Measurements from ENCODE around the gene CLDN10.
"Not testable (repeated sequence)": the region's sequence is repeated elsewhere in the genome, so short reads cannot be mapped to it uniquely, and the experiment has no call there.

The CLDN10 gene

DNA sequence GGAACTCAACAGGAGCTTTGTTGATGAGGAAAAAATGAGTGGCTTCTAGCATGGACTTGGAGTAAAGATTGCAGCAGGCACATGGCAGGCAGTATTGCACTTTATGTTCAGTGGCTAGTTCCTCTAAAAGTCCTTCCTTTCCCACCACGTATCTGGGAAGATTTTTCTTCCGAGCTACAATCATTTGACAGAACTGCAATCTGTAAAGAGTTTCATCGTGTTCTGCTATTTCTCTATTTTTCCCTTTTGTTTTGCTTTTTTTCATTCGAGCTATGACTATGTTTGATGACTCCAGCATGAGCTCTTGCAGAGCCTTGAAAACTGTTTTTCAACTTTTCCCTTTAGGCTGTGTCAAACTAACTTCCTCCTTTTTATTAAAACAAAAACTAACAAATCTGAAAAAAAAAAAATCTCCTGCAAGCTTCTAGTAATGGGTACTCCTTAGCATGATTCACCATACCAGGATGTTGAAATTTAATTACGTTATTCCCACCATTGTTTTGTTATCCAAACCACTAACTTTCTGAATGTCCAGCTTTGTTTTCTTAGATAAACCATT lies 12.3 kb downstream of the CLDN10 start:
- peaks cover 0 to 4% of the 10 kb centered on the region in 2 donors for H3K27me3 ChIP-seq
- DNase-seq, result no peak
- no peaks in the 10 kb centered on the region for H3K36me3 ChIP-seq
- no peak for TF ChIP-seq CTCF (IDR thresholded peaks at IDR 0.05)
- H3K27ac ChIP-seq, result no peak overlapping the region
- H3K9me3 ChIP-seq, result no peaks in the 10 kb centered on the region
- intact Hi-C loops (cut with DNase I; ENCODE audit: low total_unique reads), result no loop called here
- H3K4me3 ChIP-seq, result no peak overlapping the region
- H3K4me1 ChIP-seq, result no peaks in the 10 kb centered on the region

DNA sequence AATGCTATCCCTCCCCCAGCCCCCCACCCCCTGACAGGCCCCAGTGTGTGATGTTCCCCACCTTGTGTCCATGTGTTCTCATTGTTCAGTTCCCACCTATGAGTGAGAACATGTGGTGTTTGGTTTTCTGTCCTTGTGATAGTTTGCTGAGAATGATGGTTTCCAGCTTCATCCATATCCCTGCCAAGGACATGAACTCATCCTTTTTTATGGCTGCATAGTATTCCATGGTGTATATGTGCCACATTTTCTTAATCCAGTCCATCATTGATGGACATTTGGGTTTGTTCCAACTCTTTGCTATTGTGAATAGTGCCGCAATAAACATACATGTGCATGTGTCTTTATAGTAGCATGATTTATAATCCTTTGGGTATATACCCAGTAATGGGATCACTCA lies 13.2 kb downstream of the CLDN10 start:
- DNase-seq; intact Hi-C loops (cut with DNase I; ENCODE audit: low total_unique reads); H3K27ac ChIP-seq; H3K9me3 ChIP-seq; H3K4me3 ChIP-seq; H3K36me3 ChIP-seq; H3K4me1 ChIP-seq; H3K27me3 ChIP-seq: not testable (repeated sequence)

DNA sequence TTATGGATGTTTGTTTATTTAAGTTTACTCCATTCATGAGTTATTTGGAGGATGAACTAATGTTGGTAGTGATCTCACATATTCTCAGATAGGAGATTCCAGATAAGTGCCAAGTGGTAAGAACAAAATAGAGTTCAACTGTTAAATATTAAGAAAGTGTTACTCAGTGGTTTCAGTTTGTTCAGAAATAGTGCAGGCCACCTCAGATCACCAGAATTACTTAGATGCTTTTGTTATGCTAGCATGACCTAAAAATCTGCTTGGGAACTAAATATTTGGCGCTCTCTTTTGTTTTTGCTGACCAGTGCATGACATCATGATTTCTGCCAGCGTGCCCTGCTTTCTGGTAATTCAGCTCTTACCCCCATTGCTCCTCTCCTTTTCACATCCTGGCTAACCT lies 15.6 kb downstream of the CLDN10 start:
- H3K36me3 ChIP-seq, result no peaks in the 10 kb centered on the region
- H3K4me3 ChIP-seq, result no peak overlapping the region
- no peak overlapping the region for H3K27ac ChIP-seq
- no peaks in the 10 kb centered on the region for H3K4me1 ChIP-seq
- TF ChIP-seq CTCF (IDR thresholded peaks at IDR 0.05), result no peak
- no peaks in the 10 kb centered on the region for H3K9me3 ChIP-seq
- peaks cover 0 to 4% of the 10 kb centered on the region in 2 donors for H3K27me3 ChIP-seq
- intact Hi-C loops (cut with DNase I; ENCODE audit: low total_unique reads), result no loop called here
- no peak for DNase-seq

DNA sequence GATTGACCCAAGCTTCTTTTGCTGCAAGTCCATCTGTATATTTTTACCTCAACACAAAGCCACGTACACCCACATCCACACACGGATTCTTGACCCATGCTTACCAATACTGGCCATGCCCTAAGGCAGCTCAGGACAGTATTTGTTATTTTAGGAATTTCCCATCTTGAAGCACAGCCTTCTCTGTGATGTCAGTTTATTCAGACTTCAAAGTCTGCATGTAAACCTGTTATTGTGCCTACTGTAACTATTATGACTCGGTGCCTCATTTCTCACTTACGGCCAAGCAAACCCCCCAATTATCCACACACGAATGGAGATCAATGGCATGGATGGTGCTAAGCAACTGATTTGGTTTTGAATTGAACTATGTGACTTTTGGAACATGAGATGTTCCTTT lies 17.5 kb downstream of the CLDN10 start:
- H3K27ac ChIP-seq, result no peak overlapping the region
- H3K36me3 ChIP-seq, result no peaks in the 10 kb centered on the region
- H3K4me3 ChIP-seq, result no peak overlapping the region
- intact Hi-C loops (cut with DNase I; ENCODE audit: low total_unique reads), result no loop called here
- no peak for DNase-seq
- TF ChIP-seq CTCF (IDR thresholded peaks at IDR 0.05), result no peak
- H3K9me3 ChIP-seq, result no peaks in the 10 kb centered on the region
- H3K4me1 ChIP-seq, result no peaks in the 10 kb centered on the region
- peaks cover 0 to 4% of the 10 kb centered on the region in 2 donors for H3K27me3 ChIP-seq

GRCh38 chr13:95571941-95572340 lies 19.4 kb downstream of the CLDN10 start:
- Histone ChIP-seq H3K36me3 (no peaks in the 10 kb centered on the region), H3K4me1 (no peaks in the 10 kb centered on the region), H3K9me3 (no peaks in the 10 kb centered on the region), H3K27me3 (peaks cover 0 to 4% of the 10 kb centered on the region in 2 donors), H3K4me3 (no peak overlapping the region), H3K27ac (no peak overlapping the region)
- TF ChIP-seq CTCF (IDR thresholded peaks at IDR 0.05), result no peak
- no peak for DNase-seq
- intact Hi-C loops (cut with DNase I; ENCODE audit: low total_unique reads), result no loop called here

DNA sequence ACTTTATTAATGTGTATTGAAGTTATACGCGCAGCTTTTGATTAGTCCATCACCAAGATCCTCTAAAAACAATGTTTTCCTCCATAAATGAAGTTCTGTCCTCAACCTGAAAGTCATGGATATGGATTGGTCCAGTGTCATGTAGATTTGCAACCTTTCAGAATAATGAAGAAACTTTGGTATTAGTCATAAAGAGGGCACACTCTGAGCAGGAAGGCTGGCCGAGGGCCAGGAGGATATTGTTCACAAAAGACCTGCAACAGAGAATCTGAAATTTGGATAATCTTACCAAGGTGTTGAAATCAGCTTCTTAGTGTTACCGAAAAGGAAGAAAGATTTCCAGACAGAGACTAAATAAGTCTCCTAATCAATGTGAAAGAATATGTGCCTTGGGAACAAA lies 20.7 kb downstream of the CLDN10 start:
- no peak for DNase-seq
- Histone ChIP-seq H3K4me3 (no peak overlapping the region), H3K27ac (no peak overlapping the region), H3K36me3 (no peaks in the 10 kb centered on the region), H3K27me3 (peaks cover 0 to 3% of the 10 kb centered on the region in 2 donors), H3K4me1 (no peaks in the 10 kb centered on the region), H3K9me3 (no peaks in the 10 kb centered on the region)
- intact Hi-C loops (cut with DNase I; ENCODE audit: low total_unique reads), result no loop called here
- TF ChIP-seq CTCF (IDR thresholded peaks at IDR 0.05), result no peak
